ENCODE results near the gene CR1. TPM values are rescaled to one million over a fixed set of nuclear protein-coding genes. Genes with fewer than 3 reads are reported as not detected.

The CR1 gene
- total RNA-seq, 2 donors from 2014 or later: 0.33 to 1.3 TPM

DNA sequence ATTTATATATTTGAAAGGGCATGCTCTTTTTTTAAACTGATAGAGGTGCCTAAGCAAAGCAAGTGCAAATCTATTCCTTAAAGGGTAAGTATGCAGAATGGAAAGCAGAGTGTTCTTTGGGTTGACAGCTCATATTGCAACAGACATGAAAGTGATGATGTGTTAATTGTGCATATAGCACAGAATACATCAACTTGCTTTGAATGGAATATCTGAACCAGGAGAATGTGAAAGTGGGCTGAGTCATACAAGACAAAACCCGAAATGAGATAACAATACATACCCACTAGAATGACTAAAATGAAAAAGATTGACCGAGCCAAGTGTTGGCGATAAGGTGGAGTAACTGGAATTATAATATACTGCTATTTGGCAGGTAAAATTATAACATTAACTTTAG is 4.3 kb downstream of the CR1 start:
- ATAC-seq (no peak), DNase-seq (no peak)
- H3K4me1 ChIP-seq: peaks cover 11% of the 10 kb centered on the region
- no peaks in the 10 kb centered on the region for H3K36me3 ChIP-seq (replicated peaks in 1 of 2; ENCODE audit: insufficient read depth in 1 of 2, low read depth in 2 of 2)
- WGBS, 2 donors: 52 to 55% methylated on average over 3 of the region's 3 CpGs
- no peaks in the 10 kb centered on the region for H3K9me3 ChIP-seq
- intact Hi-C loops (cut with DNase I): no loop called here
- no peak overlapping the region for H3K27ac ChIP-seq
- no peak overlapping the region for H3K4me3 ChIP-seq
- no peak for TF ChIP-seq POLR2A (IDR thresholded peaks at IDR 0.05)
- TF ChIP-seq, protein P1, sequence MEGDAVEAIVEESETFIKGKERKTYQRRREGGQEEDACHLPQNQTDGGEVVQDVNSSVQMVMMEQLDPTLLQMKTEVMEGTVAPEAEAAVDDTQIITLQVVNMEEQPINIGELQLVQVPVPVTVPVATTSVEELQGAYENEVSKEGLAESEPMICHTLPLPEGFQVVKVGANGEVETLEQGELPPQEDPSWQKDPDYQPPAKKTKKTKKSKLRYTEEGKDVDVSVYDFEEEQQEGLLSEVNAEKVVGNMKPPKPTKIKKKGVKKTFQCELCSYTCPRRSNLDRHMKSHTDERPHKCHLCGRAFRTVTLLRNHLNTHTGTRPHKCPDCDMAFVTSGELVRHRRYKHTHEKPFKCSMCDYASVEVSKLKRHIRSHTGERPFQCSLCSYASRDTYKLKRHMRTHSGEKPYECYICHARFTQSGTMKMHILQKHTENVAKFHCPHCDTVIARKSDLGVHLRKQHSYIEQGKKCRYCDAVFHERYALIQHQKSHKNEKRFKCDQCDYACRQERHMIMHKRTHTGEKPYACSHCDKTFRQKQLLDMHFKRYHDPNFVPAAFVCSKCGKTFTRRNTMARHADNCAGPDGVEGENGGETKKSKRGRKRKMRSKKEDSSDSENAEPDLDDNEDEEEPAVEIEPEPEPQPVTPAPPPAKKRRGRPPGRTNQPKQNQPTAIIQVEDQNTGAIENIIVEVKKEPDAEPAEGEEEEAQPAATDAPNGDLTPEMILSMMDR (IDR thresholded peaks at IDR 0.05): no peak
- H3K27me3 ChIP-seq: peaks cover 0 to 20% of the 10 kb centered on the region in 2 donors

DNA sequence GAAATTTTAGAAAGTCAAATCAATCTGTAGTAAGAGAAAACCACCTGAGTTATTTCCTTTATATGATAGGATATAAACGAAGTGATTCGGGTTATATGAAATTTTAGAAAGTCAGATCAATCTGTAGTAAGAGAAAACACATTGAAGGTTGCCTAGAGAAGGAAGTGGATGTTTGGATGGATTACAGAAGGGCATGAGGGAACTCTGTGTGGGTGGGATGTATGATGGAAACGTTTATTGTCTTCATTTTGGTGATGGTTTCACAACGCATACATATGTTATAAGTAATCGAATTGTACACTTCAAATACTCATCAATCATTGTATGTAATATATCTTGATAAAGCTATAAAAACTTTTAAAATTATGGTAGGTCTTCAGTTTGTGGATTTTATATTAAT is 5.1 kb downstream of the CR1 start:
- H3K9me3 ChIP-seq: no peaks in the 10 kb centered on the region
- no peak overlapping the region for H3K27ac ChIP-seq
- no peak for ATAC-seq
- 32 to 36% methylated on average over 5 of the region's 5 CpGs for WGBS, 2 donors
- peaks cover 6% of the 10 kb centered on the region for H3K4me1 ChIP-seq
- H3K36me3 ChIP-seq (replicated peaks in 1 of 2; ENCODE audit: insufficient read depth in 1 of 2, low read depth in 2 of 2): no peaks in the 10 kb centered on the region
- intact Hi-C loops (cut with DNase I): no loop called here
- TF ChIP-seq, protein P1 (IDR thresholded peaks at IDR 0.05): no peak
- no peak for TF ChIP-seq POLR2A (IDR thresholded peaks at IDR 0.05)
- DNase-seq: no peak
- H3K27me3 ChIP-seq: peaks cover 0 to 18% of the 10 kb centered on the region in 2 donors
- H3K4me3 ChIP-seq: no peak overlapping the region

DNA sequence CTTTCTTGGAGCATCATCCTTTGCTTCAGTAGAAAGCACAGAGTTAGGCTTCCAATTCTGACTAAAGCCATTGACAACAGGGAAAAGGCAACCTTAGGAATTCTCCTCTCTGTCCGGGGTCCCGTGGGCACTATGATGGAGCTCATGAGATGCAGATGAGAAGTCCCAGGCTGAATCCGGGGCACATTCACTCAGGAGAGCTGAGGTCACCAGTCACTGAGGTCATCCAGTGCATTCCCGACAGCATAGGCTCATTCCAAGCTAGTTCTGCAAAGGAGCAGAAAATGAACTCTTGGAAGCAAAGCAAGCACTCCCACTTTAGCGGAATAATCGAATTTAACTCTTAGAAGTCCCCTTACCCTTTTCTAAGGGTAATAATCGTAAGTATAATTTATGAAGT is 6.8 kb downstream of the CR1 start:
- ATAC-seq (no peak), DNase-seq (no peak)
- no peak for TF ChIP-seq POLR2A (IDR thresholded peaks at IDR 0.05)
- TF ChIP-seq, protein P1 (IDR thresholded peaks at IDR 0.05): no peak
- WGBS, 2 donors: 30 to 42% methylated on average over 7 of the region's 7 CpGs
- peaks cover 0 to 7% of the 10 kb centered on the region in 2 donors for H3K27me3 ChIP-seq
- intact Hi-C loops (cut with DNase I): no loop called here
- H3K4me1 ChIP-seq: no peaks in the 10 kb centered on the region
- no peaks in the 10 kb centered on the region for H3K9me3 ChIP-seq
- H3K36me3 ChIP-seq (replicated peaks in 1 of 2; ENCODE audit: insufficient read depth in 1 of 2, low read depth in 2 of 2): no peaks in the 10 kb centered on the region
- H3K4me3 ChIP-seq: no peak overlapping the region
- H3K27ac ChIP-seq: no peak overlapping the region

DNA sequence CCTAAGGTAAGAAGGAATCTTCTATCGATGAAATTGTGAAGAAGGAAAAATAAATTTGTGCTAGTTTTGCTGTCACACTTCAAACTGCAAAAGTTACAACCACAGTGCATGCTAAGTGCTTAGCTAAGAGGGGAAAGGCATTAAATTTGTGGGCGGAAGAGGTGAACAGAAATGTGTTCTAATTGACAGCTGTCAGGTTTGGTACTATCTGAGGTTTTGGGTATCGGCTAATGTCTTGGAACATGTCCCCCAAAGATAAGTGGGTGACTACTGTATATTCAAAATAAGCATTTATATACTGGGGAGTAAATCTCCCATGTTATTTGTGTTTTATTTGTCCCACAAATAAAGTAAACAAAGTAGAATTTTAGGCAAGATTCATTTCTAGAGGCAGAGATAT is 8.0 kb downstream of the CR1 start:
- Histone ChIP-seq H3K4me3 (no peak overlapping the region), H3K27ac (no peak overlapping the region), H3K4me1 (no peaks in the 10 kb centered on the region), H3K27me3 (peaks cover 0 to 5% of the 10 kb centered on the region in 2 donors), H3K9me3 (no peaks in the 10 kb centered on the region), H3K36me3 (replicated peaks in 1 of 2; ENCODE audit: insufficient read depth in 1 of 2, low read depth in 2 of 2) (no peaks in the 10 kb centered on the region)
- TF ChIP-seq POLR2A (IDR thresholded peaks at IDR 0.05): no peak
- TF ChIP-seq, protein P1 (IDR thresholded peaks at IDR 0.05): no peak
- WGBS, 2 donors: 67 to 78% methylated on average over 3 of the region's 3 CpGs
- DNase-seq (no peak), ATAC-seq (no peak)
- intact Hi-C loops (cut with DNase I): no loop called here

DNA sequence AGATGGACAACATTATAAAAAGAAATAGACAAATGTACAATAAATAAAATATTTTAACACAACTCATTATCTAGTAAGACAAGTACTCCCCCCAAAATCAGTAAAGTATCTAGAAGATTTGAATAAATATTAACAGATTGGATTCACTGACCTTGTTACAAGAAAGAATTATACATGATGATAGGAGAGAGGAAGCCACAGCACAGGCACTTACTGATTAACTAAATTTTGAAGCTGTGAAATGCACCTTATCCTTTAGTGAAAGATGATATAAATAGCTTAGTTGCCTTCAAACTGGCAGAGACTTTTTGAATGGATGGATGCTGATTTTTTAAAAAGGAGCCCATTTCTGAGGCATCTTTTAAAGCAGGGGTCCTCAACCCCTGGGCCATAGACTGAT is 8.5 kb downstream of the CR1 start:
- Histone ChIP-seq H3K36me3 (replicated peaks in 1 of 2; ENCODE audit: insufficient read depth in 1 of 2, low read depth in 2 of 2) (no peaks in the 10 kb centered on the region), H3K4me1 (no peaks in the 10 kb centered on the region), H3K27me3 (no peaks in the 10 kb centered on the region), H3K27ac (no peak overlapping the region), H3K9me3 (no peaks in the 10 kb centered on the region), H3K4me3 (no peak overlapping the region)
- no peak for DNase-seq
- no peak for ATAC-seq
- TF ChIP-seq, protein P1 (IDR thresholded peaks at IDR 0.05): no peak
- no peak for TF ChIP-seq POLR2A (IDR thresholded peaks at IDR 0.05)
- intact Hi-C loops (cut with DNase I): no loop called here

All from body of pancreas (tissue), 4 donors.